ENCODE measurements around the gene EARS2.
"Not testable (repeated sequence)": the region's sequence is repeated elsewhere in the genome, so short reads cannot be mapped to it uniquely, and the experiment has no call there.

Gene EARS2

GRCh38 chr16:23549938-23550337 is 7.2 kb downstream of the EARS2 start:
- H4K20me1 ChIP-seq (ENCODE audit: insufficient read depth, low read length) = no peaks in the 10 kb centered on the region
- H3K4me3 ChIP-seq (ENCODE audit: low read length) = no peak overlapping the region
- H3K79me2 ChIP-seq (ENCODE audit: low read length) = peaks cover 32% of the 10 kb centered on the region
- no peaks in the 10 kb centered on the region for H3K27me3 ChIP-seq (replicated peaks; ENCODE audit: insufficient read depth, low read length)
- peaks cover 3% of the 10 kb centered on the region; the same call in 1 of the 2 replicates for H3K4me1 ChIP-seq (ENCODE audit: low read length)
- no peak overlapping the region for H3K9ac ChIP-seq (ENCODE audit: low read length)
- H3K4me2 ChIP-seq (ENCODE audit: low read depth, low read length) = no peak overlapping the region
- TF ChIP-seq CTCF (IDR thresholded peaks at IDR 0.05; ENCODE audit: low read length) = no peak
- no peaks in the 10 kb centered on the region; the same call in 1 of the 2 replicates for H3F3A ChIP-seq (ENCODE audit: insufficient read depth, low read length)
- no peak for DNase-seq
- no peak overlapping the region for H3K27ac ChIP-seq (ENCODE audit: low read length)
- H3K9me3 ChIP-seq (replicated peaks; ENCODE audit: insufficient read depth, low read length) = no peaks in the 10 kb centered on the region
- H3K9me2 ChIP-seq (replicated peaks; ENCODE audit: insufficient read depth, low read length) = no peaks in the 10 kb centered on the region
- no peak overlapping the region for H2AFZ ChIP-seq (ENCODE audit: low read length)
- peaks cover 8% of the 10 kb centered on the region for H3K36me3 ChIP-seq (replicated peaks; ENCODE audit: insufficient read depth, low read length)

GRCh38 chr16:23544436-23544835 is 12.7 kb downstream of the EARS2 start:
- no peak for DNase-seq
- Histone ChIP-seq H3K9ac (ENCODE audit: low read length) (no peak overlapping the region), H3K79me2 (ENCODE audit: low read length) (peaks cover 13% of the 10 kb centered on the region), H3K27me3 (replicated peaks; ENCODE audit: insufficient read depth, low read length) (no peaks in the 10 kb centered on the region), H2AFZ (ENCODE audit: low read length) (no peak overlapping the region), H3K9me2 (replicated peaks; ENCODE audit: insufficient read depth, low read length) (no peaks in the 10 kb centered on the region), H3K27ac (ENCODE audit: low read length) (no peak overlapping the region), H4K20me1 (ENCODE audit: insufficient read depth, low read length) (no peaks in the 10 kb centered on the region), H3K4me2 (ENCODE audit: low read depth, low read length) (no peak overlapping the region), H3F3A (ENCODE audit: insufficient read depth, low read length) (no peaks in the 10 kb centered on the region), H3K4me3 (ENCODE audit: low read length) (no peak overlapping the region), H3K9me3 (replicated peaks; ENCODE audit: insufficient read depth, low read length) (no peaks in the 10 kb centered on the region), H3K4me1 (ENCODE audit: low read length) (no peaks in the 10 kb centered on the region), H3K36me3 (replicated peaks; ENCODE audit: insufficient read depth, low read length) (peaks cover 3% of the 10 kb centered on the region; the same call in 1 of the 2 replicates)
- TF ChIP-seq CTCF (IDR thresholded peaks at IDR 0.05; ENCODE audit: low read length) (no peak), EZH2phosphoT487 (IDR thresholded peaks at IDR 0.05; ENCODE audit: low read length) (no peak), EZH2 (optimal IDR thresholded peaks at IDR 0.05; ENCODE audit: low read depth, low read length) (no peak)

GRCh38 chr16:23540817-23541178 is 16.4 kb downstream of the EARS2 start:
- not testable (repeated sequence) for H3K9ac ChIP-seq (ENCODE audit: low read length); H3F3A ChIP-seq (ENCODE audit: insufficient read depth, low read length); DNase-seq; H3K4me3 ChIP-seq (ENCODE audit: low read length); H2AFZ ChIP-seq (ENCODE audit: low read length); H3K4me2 ChIP-seq (ENCODE audit: low read depth, low read length); H3K4me1 ChIP-seq (ENCODE audit: low read length); H3K9me3 ChIP-seq (replicated peaks; ENCODE audit: insufficient read depth, low read length); H3K27me3 ChIP-seq (replicated peaks; ENCODE audit: insufficient read depth, low read length); H3K27ac ChIP-seq (ENCODE audit: low read length); H3K9me2 ChIP-seq (replicated peaks; ENCODE audit: insufficient read depth, low read length); H4K20me1 ChIP-seq (ENCODE audit: insufficient read depth, low read length); H3K36me3 ChIP-seq (replicated peaks; ENCODE audit: insufficient read depth, low read length)
- H3K79me2 ChIP-seq (ENCODE audit: low read length) = peaks cover 11% of the 10 kb centered on the region

GRCh38 chr16:23539984-23540816 is 16.9 kb downstream of the EARS2 start:
- TF ChIP-seq CTCF (IDR thresholded peaks at IDR 0.05; ENCODE audit: low read length) = no peak
- TF ChIP-seq EZH2phosphoT487 (IDR thresholded peaks at IDR 0.05; ENCODE audit: low read length) = no peak
- TF ChIP-seq EZH2 (optimal IDR thresholded peaks at IDR 0.05; ENCODE audit: low read depth, low read length) = no peak
- H3F3A ChIP-seq (ENCODE audit: insufficient read depth, low read length) = no peaks in the 10 kb centered on the region
- H3K4me3 ChIP-seq (ENCODE audit: low read length) = no peak overlapping the region
- H3K36me3 ChIP-seq (replicated peaks; ENCODE audit: insufficient read depth, low read length) = no peaks in the 10 kb centered on the region; the same call in 1 of the 2 replicates
- no peaks in the 10 kb centered on the region for H3K4me1 ChIP-seq (ENCODE audit: low read length)
- no peaks in the 10 kb centered on the region for H3K9me2 ChIP-seq (replicated peaks; ENCODE audit: insufficient read depth, low read length)
- H3K27me3 ChIP-seq (replicated peaks; ENCODE audit: insufficient read depth, low read length) = no peaks in the 10 kb centered on the region
- no peaks in the 10 kb centered on the region for H3K9me3 ChIP-seq (replicated peaks; ENCODE audit: insufficient read depth, low read length)
- H3K79me2 ChIP-seq (ENCODE audit: low read length) = peaks cover 8% of the 10 kb centered on the region
- no peak overlapping the region for H2AFZ ChIP-seq (ENCODE audit: low read length)
- H4K20me1 ChIP-seq (ENCODE audit: insufficient read depth, low read length) = no peaks in the 10 kb centered on the region
- H3K9ac ChIP-seq (ENCODE audit: low read length) = no peak overlapping the region
- DNase-seq = no peak
- H3K27ac ChIP-seq (ENCODE audit: low read length) = no peak overlapping the region
- no peak overlapping the region for H3K4me2 ChIP-seq (ENCODE audit: low read depth, low read length)
